ENCODE measurements around the gene CDH23. TPM values are rescaled to one million over a fixed set of nuclear protein-coding genes. Genes with fewer than 3 reads are reported as not detected.
A peak's percentile ranks its signal among the peaks of the same experiment; 100 is the strongest.

The CDH23 gene
- total and polyA plus RNA-seq, 2 experiments from 2014 or later = 0.30 to 1.5 TPM

DNA sequence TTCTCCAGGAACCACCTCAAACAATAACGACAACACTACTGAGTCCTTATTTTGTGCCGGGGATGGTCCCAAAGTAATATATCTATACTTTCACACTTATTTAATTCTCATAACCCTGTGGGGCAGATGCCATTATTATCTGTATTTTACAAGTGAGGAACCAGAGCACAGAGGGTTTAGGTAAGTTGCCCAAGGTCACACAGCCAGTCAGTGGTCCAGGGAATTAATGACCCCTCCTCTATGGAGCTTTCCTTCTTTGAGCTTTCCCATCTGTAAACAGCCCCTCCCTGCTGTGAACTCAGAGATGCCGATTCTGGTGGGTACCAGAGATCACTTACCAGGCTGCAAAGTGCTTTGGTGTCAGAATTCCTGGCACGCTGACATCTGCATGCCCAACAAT is 217.2 kb downstream of the CDH23 start:
- Histone ChIP-seq H3K9me2 (replicated peaks; ENCODE audit: insufficient read depth) (no peaks in the 10 kb centered on the region), H3K4me1 (ENCODE audit: insufficient read depth) (no peaks in the 10 kb centered on the region), H3K27me3 (no peaks in the 10 kb centered on the region), H3K27ac (peak overlapping the region; percentile 74), H3K9me3 (ENCODE audit: low read depth) (no peaks in the 10 kb centered on the region), H2AFZ (no peak overlapping the region), H3K4me2 (no peak overlapping the region), H3K36me3 (replicated peaks; ENCODE audit: insufficient read depth, low read depth) (no peaks in the 10 kb centered on the region), H4K20me1 (ENCODE audit: insufficient read depth, poor library complexity, severe bottlenecking) (no peaks in the 10 kb centered on the region), H3K79me2 (no peaks in the 10 kb centered on the region), H3K4me3 (no peak overlapping the region)
- WGBS (ENCODE audit: low lambda C conversion rate, missing lambda C conversion rate) = 87% methylated on average over 4 of the region's 4 CpGs
- TF ChIP-seq, protein P1, sequence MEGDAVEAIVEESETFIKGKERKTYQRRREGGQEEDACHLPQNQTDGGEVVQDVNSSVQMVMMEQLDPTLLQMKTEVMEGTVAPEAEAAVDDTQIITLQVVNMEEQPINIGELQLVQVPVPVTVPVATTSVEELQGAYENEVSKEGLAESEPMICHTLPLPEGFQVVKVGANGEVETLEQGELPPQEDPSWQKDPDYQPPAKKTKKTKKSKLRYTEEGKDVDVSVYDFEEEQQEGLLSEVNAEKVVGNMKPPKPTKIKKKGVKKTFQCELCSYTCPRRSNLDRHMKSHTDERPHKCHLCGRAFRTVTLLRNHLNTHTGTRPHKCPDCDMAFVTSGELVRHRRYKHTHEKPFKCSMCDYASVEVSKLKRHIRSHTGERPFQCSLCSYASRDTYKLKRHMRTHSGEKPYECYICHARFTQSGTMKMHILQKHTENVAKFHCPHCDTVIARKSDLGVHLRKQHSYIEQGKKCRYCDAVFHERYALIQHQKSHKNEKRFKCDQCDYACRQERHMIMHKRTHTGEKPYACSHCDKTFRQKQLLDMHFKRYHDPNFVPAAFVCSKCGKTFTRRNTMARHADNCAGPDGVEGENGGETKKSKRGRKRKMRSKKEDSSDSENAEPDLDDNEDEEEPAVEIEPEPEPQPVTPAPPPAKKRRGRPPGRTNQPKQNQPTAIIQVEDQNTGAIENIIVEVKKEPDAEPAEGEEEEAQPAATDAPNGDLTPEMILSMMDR (IDR thresholded peaks at IDR 0.05; ENCODE audit: poor library complexity) = no peak
- no peak for TF ChIP-seq EZH2phosphoT487 (IDR thresholded peaks at IDR 0.05; ENCODE audit: low read depth, severe bottlenecking, unreplicated experiment)
- TF ChIP-seq EZH2 (IDR thresholded peaks at IDR 0.05; ENCODE audit: borderline replicate concordance) = no peak
- no peak for DNase-seq (ENCODE audit: low spot score)

DNA sequence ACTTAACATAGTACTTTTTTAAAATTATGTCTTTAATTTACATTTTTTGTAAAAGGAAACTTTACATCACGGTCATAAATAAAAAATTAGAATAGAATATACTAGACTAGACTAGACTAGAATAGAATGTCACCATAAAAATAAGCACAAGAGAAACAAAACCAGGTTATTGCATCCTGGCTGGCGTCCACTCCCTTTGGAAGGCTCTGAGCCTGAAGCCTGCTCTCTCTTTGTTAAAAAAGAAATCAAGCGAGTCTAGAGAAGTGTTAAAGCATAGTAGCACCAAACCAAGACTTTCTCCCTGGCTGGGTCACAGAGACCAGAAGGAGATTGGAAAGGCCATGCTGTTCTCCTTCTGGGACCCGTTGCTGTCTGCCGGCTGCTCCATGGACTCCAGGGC is 218.2 kb downstream of the CDH23 start:
- no peak for DNase-seq (ENCODE audit: low spot score)
- Histone ChIP-seq H3K9me2 (replicated peaks; ENCODE audit: insufficient read depth) (no peaks in the 10 kb centered on the region), H4K20me1 (ENCODE audit: insufficient read depth, poor library complexity, severe bottlenecking) (no peaks in the 10 kb centered on the region), H2AFZ (no peak overlapping the region), H3K27me3 (no peaks in the 10 kb centered on the region), H3K9me3 (ENCODE audit: low read depth) (no peaks in the 10 kb centered on the region), H3K36me3 (replicated peaks; ENCODE audit: insufficient read depth, low read depth) (no peaks in the 10 kb centered on the region), H3K4me2 (no peak overlapping the region), H3K4me3 (no peak overlapping the region), H3K27ac (no peak overlapping the region), H3K79me2 (no peaks in the 10 kb centered on the region), H3K4me1 (ENCODE audit: insufficient read depth) (no peaks in the 10 kb centered on the region)
- TF ChIP-seq EZH2 (IDR thresholded peaks at IDR 0.05; ENCODE audit: borderline replicate concordance) (no peak), EZH2phosphoT487 (IDR thresholded peaks at IDR 0.05; ENCODE audit: low read depth, severe bottlenecking, unreplicated experiment) (no peak)
- TF ChIP-seq, protein P1 (IDR thresholded peaks at IDR 0.05; ENCODE audit: poor library complexity) = no peak
- WGBS (ENCODE audit: low lambda C conversion rate, missing lambda C conversion rate) = 74% methylated on average over 5 of the region's 5 CpGs

- no peak for DNase-seq (ENCODE audit: low spot score)
- Histone ChIP-seq H3K27ac (no peak overlapping the region), H2AFZ (no peak overlapping the region), H3K9me2 (replicated peaks; ENCODE audit: insufficient read depth) (no peaks in the 10 kb centered on the region), H3K4me3 (no peak overlapping the region), H3K4me1 (ENCODE audit: insufficient read depth) (no peaks in the 10 kb centered on the region), H3K9me3 (ENCODE audit: low read depth) (no peaks in the 10 kb centered on the region), H4K20me1 (ENCODE audit: insufficient read depth, poor library complexity, severe bottlenecking) (no peaks in the 10 kb centered on the region), H3K36me3 (replicated peaks; ENCODE audit: insufficient read depth, low read depth) (no peaks in the 10 kb centered on the region), H3K79me2 (no peaks in the 10 kb centered on the region), H3K4me2 (no peak overlapping the region), H3K27me3 (no peaks in the 10 kb centered on the region)
- 89% methylated on average over 23 of the region's 24 CpGs for WGBS (ENCODE audit: low lambda C conversion rate, missing lambda C conversion rate)
- TF ChIP-seq, protein P1 (IDR thresholded peaks at IDR 0.05; ENCODE audit: poor library complexity) = no peak
- TF ChIP-seq EZH2phosphoT487 (IDR thresholded peaks at IDR 0.05; ENCODE audit: low read depth, severe bottlenecking, unreplicated experiment) = no peak
- no peak for TF ChIP-seq EZH2 (IDR thresholded peaks at IDR 0.05; ENCODE audit: borderline replicate concordance)
Observed at GRCh38 chr10:71615538-71616329, 219.0 kb downstream of the CDH23 start.
